Neural crest cell (in vitro differentiated cells): ENCODE results near the gene CCL2. TPM values are rescaled to one million over a fixed set of nuclear protein-coding genes. Genes with fewer than 3 reads are reported as not detected.

Experiments used
- DNase-seq: peaks from one replicate; pipeline ENCODE4 v3.0.0; 2021; ENCODE audit warnings: low read depth, mixed read lengths, low spot score
- H3K27ac Mint-ChIP-seq: one replicate; pipeline ENCODE4 v1.8.0; 2021; ENCODE audit warnings: mild to moderate bottlenecking, mixed read lengths; ENCODE audit not compliant: unreplicated experiment
- H3K27me3 Mint-ChIP-seq: 2 replicates; pipeline ENCODE4 v1.8.0; 2021; ENCODE audit warnings: low read depth, mild to moderate bottlenecking, mixed read lengths
- H3K36me3 Mint-ChIP-seq: 2 replicates; pipeline ENCODE4 v1.8.0; 2021; ENCODE audit warnings: low read depth, mild to moderate bottlenecking, mixed read lengths
- H3K4me1 Mint-ChIP-seq: 2 replicates; pipeline ENCODE4 v1.8.0; 2021; ENCODE audit warnings: mixed read lengths
- H3K4me3 Mint-ChIP-seq: one replicate; pipeline ENCODE4 v1.8.0; 2021; ENCODE audit warnings: mild to moderate bottlenecking, mixed read lengths
- H3K9me3 Mint-ChIP-seq: 2 replicates; pipeline ENCODE4 v1.8.0; 2021; ENCODE audit warnings: mixed read lengths
- total RNA-seq: library from RNA; stranded (reverse); gene quantifications from 2 replicates; pipeline ENCODE4 v1.2.1, GENCODE V29; 2021
- TF ChIP-seq, protein P1 (sequence below): fragments of 200-600 bp; sonication (generic); conservative IDR thresholded peaks from 2 replicates; pipeline ENCODE4 v1.5.0; 2021; ENCODE audit warnings: antibody characterized with exemption, mild to moderate bottlenecking

Gene CCL2
- total RNA-seq, 1 donor from 2014 or later: 3.5 TPM

DNA sequence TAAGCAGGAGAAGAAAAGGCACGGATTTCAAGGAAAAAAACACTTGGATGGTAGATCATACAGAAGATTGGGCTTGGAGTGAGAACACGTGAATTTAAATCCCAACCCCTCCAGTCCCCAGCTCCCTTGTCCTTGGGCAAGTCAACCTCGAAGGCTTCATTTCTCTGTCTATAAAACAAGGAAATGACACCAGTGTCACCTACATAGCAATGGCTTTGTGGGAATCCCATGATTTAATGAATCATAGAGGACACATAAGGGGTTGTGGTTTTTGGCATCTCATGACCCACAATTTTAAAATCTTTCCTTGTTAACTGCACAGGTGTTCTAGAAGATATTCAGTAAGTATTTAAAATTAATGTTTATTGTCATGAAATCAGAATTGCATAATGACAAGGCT lies 8.2 kb upstream of the CCL2 start:
- H3K27me3 Mint-ChIP-seq: peaks cover 8% of the 10 kb centered on the region
- no peaks in the 10 kb centered on the region for H3K4me1 Mint-ChIP-seq
- H3K36me3 Mint-ChIP-seq: no peaks in the 10 kb centered on the region
- DNase-seq: no peak
- no peak overlapping the region for H3K4me3 Mint-ChIP-seq
- TF ChIP-seq, protein P1, sequence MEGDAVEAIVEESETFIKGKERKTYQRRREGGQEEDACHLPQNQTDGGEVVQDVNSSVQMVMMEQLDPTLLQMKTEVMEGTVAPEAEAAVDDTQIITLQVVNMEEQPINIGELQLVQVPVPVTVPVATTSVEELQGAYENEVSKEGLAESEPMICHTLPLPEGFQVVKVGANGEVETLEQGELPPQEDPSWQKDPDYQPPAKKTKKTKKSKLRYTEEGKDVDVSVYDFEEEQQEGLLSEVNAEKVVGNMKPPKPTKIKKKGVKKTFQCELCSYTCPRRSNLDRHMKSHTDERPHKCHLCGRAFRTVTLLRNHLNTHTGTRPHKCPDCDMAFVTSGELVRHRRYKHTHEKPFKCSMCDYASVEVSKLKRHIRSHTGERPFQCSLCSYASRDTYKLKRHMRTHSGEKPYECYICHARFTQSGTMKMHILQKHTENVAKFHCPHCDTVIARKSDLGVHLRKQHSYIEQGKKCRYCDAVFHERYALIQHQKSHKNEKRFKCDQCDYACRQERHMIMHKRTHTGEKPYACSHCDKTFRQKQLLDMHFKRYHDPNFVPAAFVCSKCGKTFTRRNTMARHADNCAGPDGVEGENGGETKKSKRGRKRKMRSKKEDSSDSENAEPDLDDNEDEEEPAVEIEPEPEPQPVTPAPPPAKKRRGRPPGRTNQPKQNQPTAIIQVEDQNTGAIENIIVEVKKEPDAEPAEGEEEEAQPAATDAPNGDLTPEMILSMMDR: no peak
- H3K9me3 Mint-ChIP-seq: no peaks in the 10 kb centered on the region
- H3K27ac Mint-ChIP-seq: no peak overlapping the region

- H3K36me3 Mint-ChIP-seq: no peaks in the 10 kb centered on the region
- TF ChIP-seq, protein P1: no peak
- no peaks in the 10 kb centered on the region for H3K9me3 Mint-ChIP-seq
- no peak for DNase-seq
- peaks cover 8% of the 10 kb centered on the region for H3K27me3 Mint-ChIP-seq
- H3K27ac Mint-ChIP-seq: no peak overlapping the region
- H3K4me3 Mint-ChIP-seq: no peak overlapping the region
- H3K4me1 Mint-ChIP-seq: no peaks in the 10 kb centered on the region
Measured at GRCh38 chr17:34248511-34249024, 6.5 kb upstream of the CCL2 start.

DNA sequence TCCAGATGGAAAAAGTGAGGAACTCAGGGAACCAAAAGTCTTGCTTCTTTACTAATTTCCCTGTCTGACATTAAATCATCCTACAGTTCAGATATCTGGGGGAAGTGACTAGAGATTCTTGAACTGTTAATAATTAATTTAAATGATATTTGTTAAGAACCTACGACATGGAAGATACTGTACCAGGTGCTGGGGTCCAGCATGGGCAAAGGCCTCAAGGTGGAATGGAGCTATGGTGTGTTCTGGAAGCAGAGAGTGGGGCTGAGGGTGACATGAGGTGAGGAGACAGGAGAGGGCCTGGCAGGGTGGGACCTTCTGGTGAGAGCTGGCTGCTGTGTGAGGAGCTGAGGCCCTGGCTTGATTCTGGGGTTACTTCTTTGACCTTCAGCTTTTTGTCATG lies 6.0 kb upstream of the CCL2 start:
- no peak for DNase-seq
- Mint-ChIP-seq H3K4me1 (no peaks in the 10 kb centered on the region), H3K9me3 (no peaks in the 10 kb centered on the region), H3K27ac (peak overlapping the region; percentile 59), H3K4me3 (no peak overlapping the region), H3K36me3 (no peaks in the 10 kb centered on the region), H3K27me3 (peaks cover 8% of the 10 kb centered on the region)
- TF ChIP-seq, protein P1: no peak

DNA sequence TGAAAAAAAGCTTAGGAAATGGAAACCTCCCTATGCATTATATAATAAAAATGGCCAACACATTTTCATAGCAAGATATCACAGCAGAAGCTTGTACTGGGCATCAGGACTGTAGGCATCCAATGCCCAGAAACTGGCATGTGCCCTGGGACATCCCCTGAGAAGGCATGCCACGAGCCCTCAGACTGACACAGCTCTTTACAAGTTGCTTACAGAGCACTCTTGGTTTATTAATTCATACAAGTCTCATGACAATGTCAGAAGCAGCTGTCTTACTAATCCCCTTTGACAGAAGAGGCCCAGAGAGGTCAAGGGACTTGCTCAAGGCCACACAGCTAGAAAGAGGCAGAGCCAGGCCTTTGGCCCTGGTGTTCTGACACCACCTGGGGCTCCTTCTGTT lies 5.6 kb upstream of the CCL2 start:
- Mint-ChIP-seq H3K4me3 (no peak overlapping the region), H3K4me1 (no peaks in the 10 kb centered on the region), H3K27me3 (peaks cover 8% of the 10 kb centered on the region), H3K36me3 (no peaks in the 10 kb centered on the region), H3K27ac (no peak overlapping the region), H3K9me3 (no peaks in the 10 kb centered on the region)
- TF ChIP-seq, protein P1: no peak
- no peak for DNase-seq

GRCh38 chr17:34251186-34251585 lies 3.9 kb upstream of the CCL2 start:
- Mint-ChIP-seq H3K27ac (no peak overlapping the region), H3K4me1 (peaks cover 8% of the 10 kb centered on the region), H3K9me3 (no peaks in the 10 kb centered on the region), H3K4me3 (no peak overlapping the region), H3K27me3 (peaks cover 8% of the 10 kb centered on the region), H3K36me3 (no peaks in the 10 kb centered on the region)
- TF ChIP-seq, protein P1: no peak
- no peak for DNase-seq

GRCh38 chr17:34252095-34252443 lies 3.0 kb upstream of the CCL2 start:
- TF ChIP-seq, protein P1: no peak
- H3K9me3 Mint-ChIP-seq: no peaks in the 10 kb centered on the region
- peaks cover 8% of the 10 kb centered on the region for H3K4me1 Mint-ChIP-seq
- no peak overlapping the region for H3K4me3 Mint-ChIP-seq
- H3K36me3 Mint-ChIP-seq: no peaks in the 10 kb centered on the region
- no peak for DNase-seq
- peaks cover 11% of the 10 kb centered on the region for H3K27me3 Mint-ChIP-seq
- H3K27ac Mint-ChIP-seq: no peak overlapping the region
